ENCODE results near the gene TRNP1.
A peak's percentile ranks its signal among the peaks of the same experiment; 100 is the strongest.

TRNP1 gene

GRCh38 chr1:27036718-27037117, 43.2 kb downstream of the TRNP1 start:
- no peak overlapping the region for H3K4me3 ChIP-seq (ENCODE audit: low read depth, low read length)
- DNase-seq: no peak
- no peaks in the 10 kb centered on the region for H3K9me3 ChIP-seq (ENCODE audit: severe bottlenecking)
- H3K27me3 ChIP-seq (ENCODE audit: insufficient read depth, low read depth, severe bottlenecking): no peaks in the 10 kb centered on the region
- H3K36me3 ChIP-seq: no peaks in the 10 kb centered on the region
- TF ChIP-seq CTCF (IDR thresholded peaks at IDR 0.05; ENCODE audit: low read depth, low read length): no peak
- no peak overlapping the region for H3K27ac ChIP-seq

GRCh38 chr1:27037518-27037917, 44.0 kb downstream of the TRNP1 start:
- H3K36me3 ChIP-seq: no peaks in the 10 kb centered on the region
- H3K27me3 ChIP-seq (ENCODE audit: insufficient read depth, low read depth, severe bottlenecking): no peaks in the 10 kb centered on the region
- TF ChIP-seq CTCF (IDR thresholded peaks at IDR 0.05; ENCODE audit: low read depth, low read length): no peak
- H3K9me3 ChIP-seq (ENCODE audit: severe bottlenecking): no peaks in the 10 kb centered on the region
- H3K27ac ChIP-seq: no peak overlapping the region
- DNase-seq: no peak
- H3K4me3 ChIP-seq (ENCODE audit: low read depth, low read length): no peak overlapping the region

GRCh38 chr1:27038020-27038419, 44.5 kb downstream of the TRNP1 start:
- no peaks in the 10 kb centered on the region for H3K9me3 ChIP-seq (ENCODE audit: severe bottlenecking)
- H3K27me3 ChIP-seq (ENCODE audit: insufficient read depth, low read depth, severe bottlenecking): no peaks in the 10 kb centered on the region
- TF ChIP-seq CTCF (IDR thresholded peaks at IDR 0.05; ENCODE audit: low read depth, low read length): no peak
- no peak for DNase-seq
- H3K27ac ChIP-seq: no peak overlapping the region
- H3K36me3 ChIP-seq: no peaks in the 10 kb centered on the region
- H3K4me3 ChIP-seq (ENCODE audit: low read depth, low read length): no peak overlapping the region

- no peaks in the 10 kb centered on the region for H3K36me3 ChIP-seq
- H3K27me3 ChIP-seq (ENCODE audit: insufficient read depth, low read depth, severe bottlenecking): no peaks in the 10 kb centered on the region
- no peak overlapping the region for H3K27ac ChIP-seq
- TF ChIP-seq CTCF (IDR thresholded peaks at IDR 0.05; ENCODE audit: low read depth, low read length): no peak
- no peaks in the 10 kb centered on the region for H3K9me3 ChIP-seq (ENCODE audit: severe bottlenecking)
- DNase-seq: no peak
- no peak overlapping the region for H3K4me3 ChIP-seq (ENCODE audit: low read depth, low read length)
Measured at GRCh38 chr1:27042670-27043069, 49.2 kb downstream of the TRNP1 start.

GRCh38 chr1:27044613-27045151, 51.2 kb downstream of the TRNP1 start:
- Histone ChIP-seq H3K9me3 (ENCODE audit: severe bottlenecking) (no peaks in the 10 kb centered on the region), H3K36me3 (no peaks in the 10 kb centered on the region), H3K27ac (no peak overlapping the region), H3K4me3 (ENCODE audit: low read depth, low read length) (no peak overlapping the region), H3K27me3 (ENCODE audit: insufficient read depth, low read depth, severe bottlenecking) (no peaks in the 10 kb centered on the region)
- peak; percentile 92 for TF ChIP-seq CTCF (IDR thresholded peaks at IDR 0.05; ENCODE audit: low read depth, low read length)
- DNase-seq: peak; percentile 84

- H3K27ac ChIP-seq: no peak overlapping the region
- no peak overlapping the region for H3K4me3 ChIP-seq (ENCODE audit: low read depth, low read length)
- peak; percentile 73 for DNase-seq
- no peaks in the 10 kb centered on the region for H3K36me3 ChIP-seq
- no peaks in the 10 kb centered on the region for H3K9me3 ChIP-seq (ENCODE audit: severe bottlenecking)
- TF ChIP-seq CTCF (IDR thresholded peaks at IDR 0.05; ENCODE audit: low read depth, low read length): peak; percentile 84
- H3K27me3 ChIP-seq (ENCODE audit: insufficient read depth, low read depth, severe bottlenecking): no peaks in the 10 kb centered on the region
Measured at GRCh38 chr1:27045973-27046558, 52.6 kb downstream of the TRNP1 start.
